SU-DHL-6 (cell line): ENCODE results near the gene ZBTB16.

Experiments used
- H2AFZ ChIP-seq: fragments of 200-600 bp; sonication (generic); 2 replicates; pipeline ENCODE4 v1.6.1; 2014; ENCODE audit warnings: low read depth, mild to moderate bottlenecking, moderate library complexity, mixed read lengths, antibody characterized with exemption, low read length; ENCODE audit not compliant: severe bottlenecking
- H3F3A ChIP-seq: fragments of 200-600 bp; shearing (Covaris generic); 2 replicates; pipeline ENCODE4 v1.6.0; 2016; ENCODE audit warnings: antibody characterized with exemption, mild to moderate bottlenecking; ENCODE audit not compliant: insufficient read depth
- H3K27ac ChIP-seq: fragments of 200-600 bp; sonication (generic); 2 replicates; pipeline ENCODE4 v1.5.1; 2016; ENCODE audit warnings: low read depth, mild to moderate bottlenecking, low read length, moderate library complexity, mixed read lengths
- H3K27me3 ChIP-seq: fragments of 200-600 bp; sonication (generic), shearing (Covaris generic); 2 replicates; pipeline ENCODE4 v1.6.0; 2014; ENCODE audit warnings: mild to moderate bottlenecking, low read length
- H3K36me3 ChIP-seq: fragments of 200-600 bp; sonication (generic); 2 replicates; pipeline ENCODE4 v1.6.1; 2014; ENCODE audit warnings: mild to moderate bottlenecking, low read length, mixed read lengths
- H3K4me2 ChIP-seq: fragments of 300-600, 200-600 bp; shearing (Covaris generic), sonication (generic); 2 replicates; pipeline ENCODE4 v1.6.0; 2014; ENCODE audit warnings: low read length, low read depth, mild to moderate bottlenecking; ENCODE audit not compliant: poor library complexity, severe bottlenecking
- H3K4me3 ChIP-seq: fragments of 200-600 bp; sonication (generic); 2 replicates; pipeline ENCODE4 v1.5.1; 2014; ENCODE audit warnings: antibody characterized with exemption, low read length, mild to moderate bottlenecking, mixed read lengths; ENCODE audit not compliant: insufficient read depth, poor library complexity, severe bottlenecking
- H3K79me2 ChIP-seq: fragments of 200-600 bp; sonication (generic); 2 replicates; pipeline ENCODE4 v1.6.1; 2014; ENCODE audit warnings: mild to moderate bottlenecking, low read length, moderate library complexity; ENCODE audit not compliant: insufficient read depth
- H3K9ac ChIP-seq: fragments of 200-600 bp; sonication (generic); 2 replicates; pipeline ENCODE4 v1.7.0; 2014; ENCODE audit warnings: mild to moderate bottlenecking, low read length
- H3K9me2 ChIP-seq: fragments of 200-600 bp; sonication (generic); replicated peaks from 2 replicates; pipeline ENCODE4 v1.6.1; 2014; ENCODE audit warnings: low read length; ENCODE audit not compliant: insufficient read depth
- H3K9me3 ChIP-seq: fragments of 200-600 bp; sonication (generic); 2 replicates; pipeline ENCODE4 v1.6.1; 2014; ENCODE audit warnings: low read length, mixed read lengths; ENCODE audit not compliant: insufficient read depth
- H4K20me1 ChIP-seq: fragments of 200-600 bp; sonication (generic); 2 replicates; pipeline ENCODE4 v1.6.1; 2014; ENCODE audit warnings: low read depth, mild to moderate bottlenecking, antibody characterized with exemption, low read length, moderate library complexity, mixed read lengths
- CTCF ChIP-seq: fragments of 200-600 bp; sonication (generic); IDR thresholded peaks from one replicate; pipeline ENCODE4 v1.5.1; 2017; ENCODE audit warnings: antibody characterized with exemption, mild to moderate bottlenecking, low read length, moderate library complexity; ENCODE audit not compliant: insufficient read depth, poor library complexity, severe bottlenecking
- EZH2phosphoT487 ChIP-seq: fragments of 200-600 bp; sonication (generic), shearing (Covaris generic); conservative IDR thresholded peaks from 2 replicates; pipeline ENCODE4 v1.6.1; 2018; ENCODE audit warnings: mild to moderate bottlenecking, antibody characterized with exemption, low read length, moderate library complexity, mixed read lengths

ZBTB16 gene

GRCh38 chr11:114152785-114153184, 93.3 kb downstream of the ZBTB16 start:
- no peak overlapping the region for H2AFZ ChIP-seq
- no peaks in the 10 kb centered on the region for H3K36me3 ChIP-seq
- no peaks in the 10 kb centered on the region for H3F3A ChIP-seq
- H3K27me3 ChIP-seq = no peaks in the 10 kb centered on the region
- H3K4me3 ChIP-seq = no peak overlapping the region
- no peaks in the 10 kb centered on the region for H4K20me1 ChIP-seq
- H3K9ac ChIP-seq = no peak overlapping the region
- no peaks in the 10 kb centered on the region for H3K9me2 ChIP-seq
- H3K9me3 ChIP-seq = no peaks in the 10 kb centered on the region
- no peak for TF ChIP-seq CTCF
- TF ChIP-seq EZH2phosphoT487 = no peak
- H3K79me2 ChIP-seq = no peaks in the 10 kb centered on the region
- no peak overlapping the region for H3K27ac ChIP-seq
- no peak overlapping the region for H3K4me2 ChIP-seq

- H3K9me2 ChIP-seq = no peaks in the 10 kb centered on the region
- H3K9ac ChIP-seq = no peak overlapping the region
- H3K79me2 ChIP-seq = no peaks in the 10 kb centered on the region
- no peaks in the 10 kb centered on the region for H3K9me3 ChIP-seq
- H3F3A ChIP-seq = no peaks in the 10 kb centered on the region
- no peak overlapping the region for H2AFZ ChIP-seq
- no peaks in the 10 kb centered on the region for H4K20me1 ChIP-seq
- H3K27ac ChIP-seq = no peak overlapping the region
- no peak for TF ChIP-seq EZH2phosphoT487
- TF ChIP-seq CTCF = no peak
- no peak overlapping the region for H3K4me3 ChIP-seq
- H3K27me3 ChIP-seq = no peaks in the 10 kb centered on the region
- no peak overlapping the region for H3K4me2 ChIP-seq
- no peaks in the 10 kb centered on the region for H3K36me3 ChIP-seq
Observed at GRCh38 chr11:114153224-114153623, 93.7 kb downstream of the ZBTB16 start.

GRCh38 chr11:114154271-114155047, 94.9 kb downstream of the ZBTB16 start:
- no peak overlapping the region for H2AFZ ChIP-seq
- H3F3A ChIP-seq = no peaks in the 10 kb centered on the region
- no peaks in the 10 kb centered on the region for H4K20me1 ChIP-seq
- no peak overlapping the region for H3K27ac ChIP-seq
- no peak overlapping the region for H3K9ac ChIP-seq
- no peaks in the 10 kb centered on the region for H3K36me3 ChIP-seq
- H3K9me3 ChIP-seq = no peaks in the 10 kb centered on the region
- no peak overlapping the region for H3K4me3 ChIP-seq
- no peaks in the 10 kb centered on the region for H3K9me2 ChIP-seq
- no peaks in the 10 kb centered on the region for H3K79me2 ChIP-seq
- TF ChIP-seq CTCF = no peak
- TF ChIP-seq EZH2phosphoT487 = no peak
- no peaks in the 10 kb centered on the region for H3K27me3 ChIP-seq
- no peak overlapping the region for H3K4me2 ChIP-seq
